Skin epidermis (tissue), 12 donors: Measurements from ENCODE around the gene DEPDC7.

ENCODE experiments used
- H3K27ac ChIP-seq, 21 experiments: fragments of 200-600 bp; sonication (generic) in 11 of 21; one replicate each; pipeline ENCODE4 v1.5.0; 2020; ENCODE audit warnings: mild to moderate bottlenecking in 3 of 21, inconsistent platforms in 2 of 21, moderate library complexity in 2 of 21
- H3K4me3 ChIP-seq, 7 experiments: fragments of 200-600 bp; sonication (generic) in 2 of 7; one replicate each; pipeline ENCODE4 v1.5.0; 2020; ENCODE audit warnings: inconsistent platforms in 2 of 7, mild to moderate bottlenecking in 2 of 7, moderate library complexity in 1 of 7

Gene DEPDC7

GRCh38 chr11:33052231-33052630 lies 36.6 kb downstream of the DEPDC7 start:
- H3K4me3 ChIP-seq, result no peak overlapping the region

GRCh38 chr11:33055375-33055774 lies 39.7 kb downstream of the DEPDC7 start:
- no peak overlapping the region for H3K27ac ChIP-seq
- no peak overlapping the region for H3K4me3 ChIP-seq

More at GRCh38 chr11:33052231-33052630, 36.6 kb downstream of the DEPDC7 start:
- H3K27ac ChIP-seq, result peak overlapping the region in 4 of 21 experiments; percentile 0 to 61 (median 32)

- Histone ChIP-seq H3K27ac (no peak overlapping the region), H3K4me3 (no peak overlapping the region)
Measured at GRCh38 chr11:33057284-33057683, 41.6 kb downstream of the DEPDC7 start.

DNA sequence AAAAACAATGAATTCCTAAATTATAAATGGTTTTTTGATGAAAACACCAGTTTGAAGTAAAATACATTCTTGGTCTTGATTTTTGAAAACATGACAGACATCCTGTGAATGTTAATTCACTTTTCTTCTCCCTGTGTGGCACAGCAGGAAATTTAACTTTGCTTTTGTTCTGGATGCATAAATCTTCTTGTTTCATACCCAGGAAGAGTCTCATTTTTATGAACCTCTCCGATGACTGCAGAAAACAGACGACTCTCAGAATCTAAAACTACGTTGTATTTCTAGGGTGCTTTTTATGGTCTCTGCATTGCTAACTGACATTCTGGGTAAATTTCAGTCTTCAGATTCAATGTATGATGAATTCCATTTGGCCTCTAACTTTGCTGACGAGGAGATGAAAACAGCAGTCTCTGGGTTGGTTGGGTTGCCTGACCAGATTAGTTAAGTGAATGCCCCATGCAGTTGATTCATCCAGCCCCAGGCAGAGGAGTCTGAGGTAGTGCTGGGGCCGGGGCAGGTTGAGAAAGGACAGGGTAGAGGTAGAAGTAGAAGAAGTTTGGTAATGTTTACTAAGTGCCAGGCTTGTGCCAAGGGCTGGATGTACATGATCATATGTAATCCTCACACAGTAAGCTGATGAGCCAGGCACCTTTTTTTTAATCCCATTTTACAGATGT lies 43.8 kb downstream of the DEPDC7 start:
- Histone ChIP-seq H3K4me3 (no peak overlapping the region), H3K27ac (peak overlapping the region in 3 of 21 experiments; percentile 34 to 81 (median 70))

DNA sequence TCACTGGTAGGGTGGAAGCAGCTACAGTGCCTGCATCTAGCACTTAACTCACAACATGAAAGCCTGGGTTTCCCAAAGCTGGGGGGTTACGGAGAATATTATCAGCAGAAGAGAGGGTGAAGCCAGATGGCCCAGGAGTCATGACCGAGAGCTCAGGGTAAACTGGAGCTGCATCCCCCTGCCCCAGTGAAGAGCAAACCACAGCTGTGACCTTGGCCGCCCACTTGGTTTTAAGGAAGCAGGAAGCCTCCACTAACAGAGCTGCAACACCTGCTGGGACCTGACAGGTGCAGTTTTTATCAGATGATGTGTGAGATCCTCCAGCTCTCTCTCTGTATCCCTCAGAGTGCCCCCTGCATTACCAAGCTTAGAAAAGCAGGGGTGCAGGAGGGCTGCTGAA lies 44.6 kb downstream of the DEPDC7 start:
- Histone ChIP-seq H3K4me3 (no peak overlapping the region), H3K27ac (peak overlapping the region in 8 of 21 experiments; percentile 34 to 81 (median 65))

- peak overlapping the region in 13 of 21 experiments; percentile 11 to 81 (median 69) for H3K27ac ChIP-seq
Measured at GRCh38 chr11:33062137-33062536, 46.5 kb downstream of the DEPDC7 start.

DNA sequence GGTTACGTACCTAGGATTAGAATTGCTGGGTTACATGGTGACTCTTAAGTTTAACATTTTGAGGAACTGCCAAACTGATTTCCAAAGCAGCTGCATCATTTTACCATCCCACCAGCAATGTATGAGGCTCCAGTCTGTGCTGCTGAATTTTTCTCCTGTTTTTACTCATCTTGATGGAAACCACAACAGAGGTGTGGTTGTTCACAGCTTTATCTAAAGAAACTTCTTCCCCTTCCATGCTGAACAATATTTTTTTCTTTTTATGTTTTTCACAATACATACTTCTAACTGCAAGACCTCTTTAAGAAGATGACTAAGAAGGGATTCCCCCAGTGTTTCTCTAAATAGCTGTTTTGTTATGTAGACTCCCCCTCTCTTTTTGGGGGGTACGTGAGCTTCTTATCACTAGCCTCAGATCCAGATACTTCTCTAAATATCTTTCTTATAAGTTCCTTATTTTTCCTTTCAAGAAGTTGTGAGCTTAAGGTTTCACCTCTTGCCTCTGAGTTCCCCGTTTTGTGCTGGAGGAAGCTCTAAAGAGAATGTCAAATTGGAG lies 47.7 kb downstream of the DEPDC7 start:
- H3K27ac ChIP-seq, result peak overlapping the region in 17 of 21 experiments; percentile 4 to 81 (median 56)
- H3K4me3 ChIP-seq, result no peak overlapping the region

More at GRCh38 chr11:33062137-33062536, 46.5 kb downstream of the DEPDC7 start:
- no peak overlapping the region for H3K4me3 ChIP-seq

GRCh38 chr11:33064033-33064825 lies 48.6 kb downstream of the DEPDC7 start:
- Histone ChIP-seq H3K4me3 (no peak overlapping the region), H3K27ac (peak overlapping the region in 18 of 21 experiments; percentile 4 to 81 (median 54))

DNA sequence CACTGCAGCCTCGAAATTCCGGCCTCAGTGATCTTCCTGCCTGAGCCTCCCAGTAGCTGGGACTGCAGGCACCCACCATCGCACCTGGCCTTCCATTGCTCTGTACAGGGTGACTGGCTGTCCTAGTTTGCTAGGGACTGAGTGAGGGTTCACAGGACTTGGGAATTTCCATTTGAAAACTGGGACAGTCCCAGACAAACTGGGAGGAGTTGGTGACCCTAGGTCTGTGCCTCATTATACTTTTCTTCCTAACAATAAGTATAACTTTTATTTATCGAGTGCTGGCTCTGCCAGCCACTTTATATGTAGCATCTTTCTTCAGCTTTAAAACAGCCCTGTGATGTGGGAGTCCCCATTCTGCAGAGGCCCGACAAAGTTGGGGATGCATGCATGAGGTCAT lies 49.2 kb downstream of the DEPDC7 start:
- Histone ChIP-seq H3K4me3 (no peak overlapping the region), H3K27ac (peak overlapping the region in 14 of 21 experiments; percentile 4 to 81 (median 65))

DNA sequence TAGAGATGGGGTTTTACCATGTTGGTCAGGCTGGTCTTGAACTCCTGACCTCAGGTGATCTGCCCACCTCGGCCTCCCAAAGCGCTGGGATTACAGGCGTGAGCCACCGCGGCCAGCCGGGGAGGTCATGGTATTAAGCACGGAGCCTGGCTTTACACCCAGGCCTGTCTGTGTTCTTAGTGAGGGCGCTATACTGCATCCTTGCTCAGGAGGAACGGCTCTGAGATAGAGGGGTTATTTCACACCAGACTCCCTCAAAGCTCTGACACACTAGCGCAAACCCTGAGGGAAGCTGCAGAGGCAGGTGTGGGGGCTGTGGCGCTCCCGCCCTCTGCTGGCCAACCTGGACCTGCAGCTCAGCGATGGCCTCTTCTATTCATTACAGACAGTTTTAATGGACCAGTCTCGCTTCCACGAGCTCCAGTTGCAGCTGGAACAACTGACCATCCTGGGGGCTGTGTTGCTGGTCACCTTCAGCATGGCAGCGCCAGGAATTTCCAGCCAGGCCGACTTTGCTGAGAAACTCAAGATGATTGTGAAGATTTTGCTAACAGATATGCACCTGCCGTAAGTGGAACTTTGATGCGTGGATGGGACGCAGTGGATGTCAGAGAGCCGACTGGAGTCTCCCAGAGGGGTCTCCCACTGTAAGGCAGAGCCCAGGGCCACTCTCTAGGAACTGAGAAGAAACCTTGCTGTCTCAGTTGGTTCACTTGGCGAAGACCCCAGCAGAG lies 49.9 kb downstream of the DEPDC7 start:
- H3K4me3 ChIP-seq, result no peak overlapping the region
- peak overlapping the region in 1 of 21 experiments; percentile 4 for H3K27ac ChIP-seq

DNA sequence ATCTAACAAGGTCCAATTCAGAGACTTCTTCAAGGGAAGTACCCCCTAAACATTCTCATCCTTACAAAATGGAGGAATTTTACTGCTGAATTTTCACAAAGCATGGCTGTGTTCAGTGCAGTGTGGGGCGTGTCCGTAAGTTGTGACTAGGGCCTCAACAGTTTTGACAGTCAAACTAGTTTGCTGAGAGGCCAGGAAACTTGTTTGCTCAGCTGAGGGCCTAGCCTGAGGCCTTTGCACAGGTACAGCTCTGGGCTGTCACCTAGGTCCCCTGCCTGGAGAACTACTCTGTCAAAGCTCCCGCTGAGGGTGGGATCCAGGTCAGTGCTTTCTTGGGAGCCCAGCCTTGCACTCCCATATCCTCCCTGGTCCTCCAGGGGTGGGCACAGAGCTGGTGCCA lies 51.6 kb downstream of the DEPDC7 start:
- Histone ChIP-seq H3K4me3 (no peak overlapping the region), H3K27ac (no peak overlapping the region)

DNA sequence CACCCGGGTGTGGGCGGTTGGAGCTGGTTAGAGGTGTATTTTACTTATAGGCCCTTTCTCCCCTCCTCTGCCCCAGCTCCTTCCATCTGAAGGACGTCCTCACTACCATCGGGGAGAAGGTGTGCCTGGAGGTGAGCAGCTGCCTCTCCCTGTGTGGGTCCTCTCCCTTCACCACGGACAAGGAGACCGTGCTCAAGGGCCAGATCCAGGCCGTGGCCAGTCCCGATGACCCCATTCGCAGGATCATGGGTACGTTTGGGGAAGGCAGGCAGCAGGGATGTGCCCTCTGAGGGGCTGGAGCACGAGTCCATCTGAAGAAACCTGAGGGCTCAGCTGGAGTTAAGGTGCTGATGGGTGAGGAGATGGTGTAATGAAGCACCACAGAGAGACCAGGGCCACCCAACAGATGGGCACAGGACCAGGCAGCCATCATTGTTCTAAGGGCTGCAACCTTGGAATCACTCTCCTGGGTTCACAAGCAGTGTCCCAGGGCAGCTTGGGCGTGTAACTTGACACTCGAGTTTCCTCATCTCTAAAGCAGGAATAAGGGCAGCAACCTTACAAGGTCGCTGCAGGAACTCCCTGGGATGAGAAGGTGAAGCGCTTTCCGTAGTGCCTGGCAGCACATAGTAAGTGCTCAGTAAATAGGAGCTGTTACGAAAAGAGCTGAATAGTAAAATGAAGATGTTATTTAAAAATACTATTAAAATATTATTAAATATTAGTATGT lies 53.1 kb downstream of the DEPDC7 start:
- Histone ChIP-seq H3K27ac (no peak overlapping the region), H3K4me3 (no peak overlapping the region)

DNA sequence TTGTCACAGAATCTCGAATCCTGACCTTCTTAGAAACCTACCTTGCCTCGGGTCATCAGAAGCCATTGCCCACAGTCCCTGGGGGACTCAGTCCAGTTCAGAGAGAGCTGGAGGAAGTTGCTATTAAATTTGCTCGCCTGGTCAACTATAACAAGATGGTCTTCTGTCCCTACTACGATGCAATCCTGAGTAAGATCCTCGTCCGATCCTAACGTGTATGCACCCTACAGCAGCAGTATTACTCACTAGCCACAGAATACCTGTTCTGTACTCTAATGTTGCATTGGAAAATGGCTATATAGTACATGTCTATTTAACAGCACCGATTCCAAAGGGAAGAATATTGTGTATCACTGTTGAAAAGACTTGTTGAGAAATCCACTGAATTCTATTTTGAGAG lies 56.8 kb downstream of the DEPDC7 start:
- no peak overlapping the region for H3K27ac ChIP-seq
- no peak overlapping the region for H3K4me3 ChIP-seq
